Right lobe of liver (tissue), 4 donors: ENCODE data around the gene UBL7.

ENCODE experiments used
- POLR2A ChIP-seq: fragments of 450-650 bp; IDR thresholded peaks from one replicate; pipeline ENCODE4 v1.6.1; 2017; ENCODE audit warnings: antibody characterized with exemption, mild to moderate bottlenecking
- TF ChIP-seq, protein P1 (sequence below), 4 donors: fragments of 200-600 bp in 3 of 4; fragments of 450-650 bp in 1 of 4; IDR thresholded peaks; one replicate each; pipeline versions ENCODE4 v1.5.1 to v1.8.0; 2016 to 2022; ENCODE audit warnings: antibody characterized with exemption in 4 of 4, mild to moderate bottlenecking in 2 of 4
- donor health status: DM: no; HTN: no; CAD: no.
- donor health status: DM: no; HTN: no; CAD: no.
- donor health status: DM: no; HTN: yes; CAD: no.

- TF ChIP-seq, protein P1, sequence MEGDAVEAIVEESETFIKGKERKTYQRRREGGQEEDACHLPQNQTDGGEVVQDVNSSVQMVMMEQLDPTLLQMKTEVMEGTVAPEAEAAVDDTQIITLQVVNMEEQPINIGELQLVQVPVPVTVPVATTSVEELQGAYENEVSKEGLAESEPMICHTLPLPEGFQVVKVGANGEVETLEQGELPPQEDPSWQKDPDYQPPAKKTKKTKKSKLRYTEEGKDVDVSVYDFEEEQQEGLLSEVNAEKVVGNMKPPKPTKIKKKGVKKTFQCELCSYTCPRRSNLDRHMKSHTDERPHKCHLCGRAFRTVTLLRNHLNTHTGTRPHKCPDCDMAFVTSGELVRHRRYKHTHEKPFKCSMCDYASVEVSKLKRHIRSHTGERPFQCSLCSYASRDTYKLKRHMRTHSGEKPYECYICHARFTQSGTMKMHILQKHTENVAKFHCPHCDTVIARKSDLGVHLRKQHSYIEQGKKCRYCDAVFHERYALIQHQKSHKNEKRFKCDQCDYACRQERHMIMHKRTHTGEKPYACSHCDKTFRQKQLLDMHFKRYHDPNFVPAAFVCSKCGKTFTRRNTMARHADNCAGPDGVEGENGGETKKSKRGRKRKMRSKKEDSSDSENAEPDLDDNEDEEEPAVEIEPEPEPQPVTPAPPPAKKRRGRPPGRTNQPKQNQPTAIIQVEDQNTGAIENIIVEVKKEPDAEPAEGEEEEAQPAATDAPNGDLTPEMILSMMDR (IDR thresholded peaks at IDR 0.05) = no peak
- no peak for TF ChIP-seq POLR2A
Measured at GRCh38 chr15:74449095-74449494, 11.9 kb downstream of the UBL7 start.
